ENCODE data around the gene STK33. TPM values are rescaled to one million over a fixed set of nuclear protein-coding genes. Genes with fewer than 3 reads are reported as not detected.

The STK33 gene
- total RNA-seq, 2 donors from 2014 or later, result 22.7 to 26.8 TPM

- Mint-ChIP-seq H3K36me3 (ENCODE audit: low read depth) (no peaks in the 10 kb centered on the region), H3K27me3 (ENCODE audit: insufficient read depth) (no peaks in the 10 kb centered on the region), H3K4me3 (no peak overlapping the region), H3K9me3 (peaks cover 17% of the 10 kb centered on the region), H3K27ac (no peak overlapping the region), H3K4me1 (no peaks in the 10 kb centered on the region)
- DNase-seq, result no peak
- TF ChIP-seq CTCF (conservative IDR thresholded peaks at IDR 0.05), result no peak
- H3K27ac ChIP-seq (ENCODE audit: low read depth, low read length), result no peak overlapping the region
- H3K4me3 ChIP-seq (ENCODE audit: low read length), result no peak overlapping the region
- no peaks in the 10 kb centered on the region for H3K27me3 ChIP-seq (ENCODE audit: control insufficient read depth, insufficient read depth, low read length, poor library complexity, severe bottlenecking)
- 95% methylated on average over 4 of the region's 4 CpGs for WGBS, 2 experiments (ENCODE audit: insufficient coverage in 1 of 2, insufficient read length in 1 of 2)
- H3K9me3 ChIP-seq (ENCODE audit: control insufficient read depth, low read length), result peaks cover 14% of the 10 kb centered on the region
- H3K4me1 ChIP-seq (ENCODE audit: control insufficient read depth, insufficient read depth, low read length), result no peaks in the 10 kb centered on the region
- no peak overlapping the region for H3K9ac ChIP-seq (ENCODE audit: extremely low read depth, low read length, poor library complexity, severe bottlenecking)
- H3K36me3 ChIP-seq (ENCODE audit: control insufficient read depth, insufficient read depth, low read length), result no peaks in the 10 kb centered on the region
Observed at GRCh38 chr11:8558436-8558835, 35.6 kb downstream of the STK33 start.

GRCh38 chr11:8545698-8546366 is 48.2 kb downstream of the STK33 start:
- H3K4me1 ChIP-seq (ENCODE audit: control insufficient read depth, insufficient read depth, low read length), result no peaks in the 10 kb centered on the region
- Mint-ChIP-seq H3K4me3 (no peak overlapping the region), H3K36me3 (ENCODE audit: low read depth) (no peaks in the 10 kb centered on the region), H3K9me3 (peaks cover 11% of the 10 kb centered on the region), H3K4me1 (no peaks in the 10 kb centered on the region), H3K27me3 (ENCODE audit: insufficient read depth) (no peaks in the 10 kb centered on the region), H3K27ac (no peak overlapping the region)
- no peak for TF ChIP-seq CTCF (conservative IDR thresholded peaks at IDR 0.05)
- H3K4me3 ChIP-seq (ENCODE audit: low read length), result no peak overlapping the region
- no peak for DNase-seq
- no peaks in the 10 kb centered on the region for H3K27me3 ChIP-seq (ENCODE audit: control insufficient read depth, insufficient read depth, low read length, poor library complexity, severe bottlenecking)
- 52% methylated on average over 3 of the region's 4 CpGs; no CpG with 5 or more reads in 1 of the 2 experiments for WGBS, 2 experiments (ENCODE audit: insufficient coverage in 1 of 2, insufficient read length in 1 of 2)
- H3K27ac ChIP-seq (ENCODE audit: low read depth, low read length), result no peak overlapping the region
- no peaks in the 10 kb centered on the region for H3K36me3 ChIP-seq (ENCODE audit: control insufficient read depth, insufficient read depth, low read length)
- H3K9me3 ChIP-seq (ENCODE audit: control insufficient read depth, low read length), result no peaks in the 10 kb centered on the region
- H3K9ac ChIP-seq (ENCODE audit: extremely low read depth, low read length, poor library complexity, severe bottlenecking), result no peak overlapping the region

GRCh38 chr11:8544807-8545206 is 49.2 kb downstream of the STK33 start:
- H3K4me1 ChIP-seq (ENCODE audit: control insufficient read depth, insufficient read depth, low read length), result no peaks in the 10 kb centered on the region
- TF ChIP-seq CTCF (conservative IDR thresholded peaks at IDR 0.05), result no peak
- H3K4me1 Mint-ChIP-seq, result no peaks in the 10 kb centered on the region
- H3K27ac ChIP-seq (ENCODE audit: low read depth, low read length), result no peak overlapping the region
- no peaks in the 10 kb centered on the region for H3K36me3 ChIP-seq (ENCODE audit: control insufficient read depth, insufficient read depth, low read length)
- no peak overlapping the region for H3K27ac Mint-ChIP-seq
- no peak overlapping the region for H3K4me3 Mint-ChIP-seq
- H3K9ac ChIP-seq (ENCODE audit: extremely low read depth, low read length, poor library complexity, severe bottlenecking), result no peak overlapping the region
- H3K9me3 ChIP-seq (ENCODE audit: control insufficient read depth, low read length), result no peaks in the 10 kb centered on the region
- peaks cover 11% of the 10 kb centered on the region for H3K9me3 Mint-ChIP-seq
- H3K4me3 ChIP-seq (ENCODE audit: low read length), result no peak overlapping the region
- H3K36me3 Mint-ChIP-seq (ENCODE audit: low read depth), result no peaks in the 10 kb centered on the region
- H3K27me3 Mint-ChIP-seq (ENCODE audit: insufficient read depth), result no peaks in the 10 kb centered on the region
- DNase-seq, result no peak
- H3K27me3 ChIP-seq (ENCODE audit: control insufficient read depth, insufficient read depth, low read length, poor library complexity, severe bottlenecking), result no peaks in the 10 kb centered on the region
- 80 to 89% methylated on average over 1 of the region's 1 CpG for WGBS, 2 experiments (ENCODE audit: insufficient coverage in 1 of 2, insufficient read length in 1 of 2)

Measured in endodermal cell (in vitro differentiated cells).